CD14-positive monocyte (primary cell): ENCODE measurements around the gene CEBPB. TPM values are rescaled to one million over a fixed set of nuclear protein-coding genes. Genes with fewer than 3 reads are reported as not detected.
"Not testable (repeated sequence)": the region's sequence is repeated elsewhere in the genome, so short reads cannot be mapped to it uniquely, and the experiment has no call there.

ENCODE experiments used
- DNase-seq, 3 donors: peaks; one replicate each; pipeline ENCODE4 v3.0.0-alpha.2; 2011 to 2022
- H2AFZ ChIP-seq: 2 replicates; pipeline ENCODE4 v1.6.0; 2012; ENCODE audit warnings: mild to moderate bottlenecking, low read depth, low read length, inconsistent platforms; ENCODE audit not compliant: insufficient read depth, poor library complexity, severe bottlenecking
- H3K27ac ChIP-seq, 2 donors: 1 replicate in 1 of 2; 2 replicates in 1 of 2; pipeline ENCODE4 v1.5.1; 2012 to 2013; ENCODE audit warnings: low read length in 2 of 2, control low read depth in 1 of 2, inconsistent platforms in 1 of 2, low read depth in 1 of 2, mild to moderate bottlenecking in 1 of 2
- H3K27me3 ChIP-seq, 2 donors: one replicate each; pipeline versions ENCODE4 v1.6.0 to v1.6.1; 2011 to 2013; ENCODE audit warnings: low read length in 2 of 2; ENCODE audit not compliant: control insufficient read depth in 2 of 2, insufficient read depth in 2 of 2
- H3K36me3 ChIP-seq, 2 donors: replicated peaks in 1 of 2; 1 replicate in 1 of 2; 2 replicates in 1 of 2; pipeline versions ENCODE4 v1.5.1 to v1.6.1; 2012 to 2013; ENCODE audit warnings: low read length in 2 of 2, control low read depth in 1 of 2, inconsistent platforms in 1 of 2, mild to moderate bottlenecking in 1 of 2; ENCODE audit not compliant: insufficient read depth in 2 of 2, control insufficient read depth in 1 of 2
- H3K4me1 ChIP-seq, 2 donors: 1 replicate in 1 of 2; 2 replicates in 1 of 2; pipeline versions ENCODE4 v1.5.1 to v1.6.1; 2012 to 2013; ENCODE audit warnings: low read length in 2 of 2, control low read depth in 1 of 2, inconsistent platforms in 1 of 2, mild to moderate bottlenecking in 1 of 2, moderate library complexity in 1 of 2; ENCODE audit not compliant: insufficient read depth in 2 of 2, control insufficient read depth in 1 of 2
- H3K4me2 ChIP-seq: replicated peaks from 2 replicates; pipeline ENCODE3; 2012; ENCODE audit warnings: low read length, moderate library complexity, mild to moderate bottlenecking; ENCODE audit not compliant: poor library complexity, severe bottlenecking; ENCODE audit errors: extremely low read depth
- H3K4me3 ChIP-seq, 3 experiments: fragments of 200-600 bp in 1 of 3; sonication (generic) in 1 of 3; replicated peaks in 1 of 3; 1 replicate in 2 of 3; 2 replicates in 1 of 3; pipeline ENCODE4 v1.5.1; 2011 to 2013; ENCODE audit warnings: low read length in 3 of 3, mild to moderate bottlenecking in 3 of 3, control low read depth in 2 of 3, low read depth in 2 of 3, inconsistent platforms in 1 of 3, moderate library complexity in 1 of 3
- H3K79me2 ChIP-seq: 2 replicates; pipeline ENCODE4 v1.6.0; 2012; ENCODE audit warnings: mild to moderate bottlenecking, control low read depth, inconsistent platforms, low read length, moderate library complexity; ENCODE audit not compliant: insufficient read depth
- H3K9ac ChIP-seq: 2 replicates; pipeline ENCODE4 v1.6.0; 2017; ENCODE audit warnings: low read length, mild to moderate bottlenecking; ENCODE audit not compliant: insufficient read depth, poor library complexity, severe bottlenecking
- H3K9me3 ChIP-seq, 2 donors: replicated peaks in 1 of 2; 1 replicate in 1 of 2; 2 replicates in 1 of 2; pipeline versions ENCODE4 v1.5.1 to v1.6.1; 2012 to 2013; ENCODE audit warnings: low read length in 2 of 2, control low read depth in 1 of 2; ENCODE audit not compliant: control insufficient read depth in 1 of 2, insufficient read depth in 1 of 2
- H4K20me1 ChIP-seq: 2 replicates; pipeline ENCODE4 v1.6.0; 2012; ENCODE audit warnings: mild to moderate bottlenecking, low read length, control low read depth, moderate library complexity; ENCODE audit not compliant: insufficient read depth
- H3K27ac Mint-ChIP-seq, 7 donors: one replicate each; pipeline ENCODE4 v1.8.0; 2020; ENCODE audit warnings: mild to moderate bottlenecking in 7 of 7, mixed read lengths in 7 of 7, moderate library complexity in 6 of 7, inconsistent platforms in 2 of 7
- H3K27me3 Mint-ChIP-seq, 3 donors: one replicate each; pipeline ENCODE4 v1.8.0; 2021 to 2022; ENCODE audit warnings: low read depth in 3 of 3, mild to moderate bottlenecking in 3 of 3, mixed read lengths in 3 of 3, moderate library complexity in 3 of 3, inconsistent platforms in 1 of 3
- H3K36me3 Mint-ChIP-seq, 2 donors: one replicate each; pipeline ENCODE4 v1.8.0; 2020; ENCODE audit warnings: mixed read lengths in 2 of 2, inconsistent platforms in 1 of 2, mild to moderate bottlenecking in 1 of 2
- H3K4me1 Mint-ChIP-seq: one replicate; pipeline ENCODE4 v1.8.0; 2020; ENCODE audit warnings: mild to moderate bottlenecking, mixed read lengths
- H3K4me3 Mint-ChIP-seq, 2 donors: one replicate each; pipeline ENCODE4 v1.8.0; 2020; ENCODE audit warnings: mild to moderate bottlenecking in 2 of 2, mixed read lengths in 2 of 2, moderate library complexity in 1 of 2
- H3K9me3 Mint-ChIP-seq, 7 donors: one replicate each; pipeline ENCODE4 v1.8.0; 2020 to 2022; ENCODE audit warnings: mixed read lengths in 7 of 7, mild to moderate bottlenecking in 6 of 7, moderate library complexity in 6 of 7, inconsistent platforms in 2 of 7
- WGBS: methylation state at CpG from one replicate; pipeline ENCODE4 v1.1.5; 2013; ENCODE audit warnings: missing lambda C conversion rate; ENCODE audit not compliant: insufficient coverage; 5-methylcytosine and 5-hydroxymethylcytosine counted together
- intact Hi-C, 2 donors: fragments of 100-400 bp; cut with micrococcal nuclease; formaldehyde crosslinking; loops; one replicate each; pipeline versions ENCODE4 v1.15.0 to v1.15.1; 2023
- polyA plus RNA-seq, 3 donors: library from polyadenylated mRNA; depleted of rRNA in 1 of 3; unstranded in 2 of 3; stranded (reverse) in 1 of 3; fragments of 300-500 nt in 2 of 3; fragments of >200 nt in 1 of 3; fragmentation: Illumina TruSeq in 2 of 3; gene quantifications; 1 replicate in 2 of 3; 2 replicates in 1 of 3; pipeline ENCODE4 v1.2.3, GENCODE V29; 2012 to 2021
- TF ChIP-seq, protein P1 (sequence below): fragments of 200-600 bp; IDR thresholded peaks from one replicate; pipeline ENCODE4 v1.8.0; 2022; ENCODE audit warnings: antibody characterized with exemption, mild to moderate bottlenecking

Gene CEBPB
- polyA plus RNA-seq, 3 donors = 52.4 to 445 (median 80.8) TPM

DNA sequence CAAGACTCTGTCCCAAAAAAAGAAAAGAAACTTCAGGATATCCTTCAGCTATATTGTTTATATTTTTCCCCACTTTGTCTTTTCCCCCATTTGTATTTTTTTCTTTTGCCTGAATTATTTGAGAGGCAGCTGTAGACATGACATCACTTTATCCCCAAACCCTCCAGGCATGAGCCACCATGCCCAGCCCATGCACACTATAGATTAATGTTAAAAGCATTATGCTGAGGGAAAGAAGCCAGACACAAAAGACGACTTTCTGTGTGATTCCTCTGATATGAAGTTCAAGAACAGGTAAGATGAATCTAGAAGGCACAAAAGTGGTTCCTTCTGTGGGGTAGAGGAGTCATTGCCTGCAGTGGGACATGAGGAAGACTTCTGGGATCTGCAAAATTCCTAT is 16.4 kb downstream of the CEBPB start:
- no peaks in the 10 kb centered on the region for H4K20me1 ChIP-seq
- H3K27ac ChIP-seq = no peak overlapping the region
- no peak overlapping the region for H3K4me2 ChIP-seq
- TF ChIP-seq, protein P1, sequence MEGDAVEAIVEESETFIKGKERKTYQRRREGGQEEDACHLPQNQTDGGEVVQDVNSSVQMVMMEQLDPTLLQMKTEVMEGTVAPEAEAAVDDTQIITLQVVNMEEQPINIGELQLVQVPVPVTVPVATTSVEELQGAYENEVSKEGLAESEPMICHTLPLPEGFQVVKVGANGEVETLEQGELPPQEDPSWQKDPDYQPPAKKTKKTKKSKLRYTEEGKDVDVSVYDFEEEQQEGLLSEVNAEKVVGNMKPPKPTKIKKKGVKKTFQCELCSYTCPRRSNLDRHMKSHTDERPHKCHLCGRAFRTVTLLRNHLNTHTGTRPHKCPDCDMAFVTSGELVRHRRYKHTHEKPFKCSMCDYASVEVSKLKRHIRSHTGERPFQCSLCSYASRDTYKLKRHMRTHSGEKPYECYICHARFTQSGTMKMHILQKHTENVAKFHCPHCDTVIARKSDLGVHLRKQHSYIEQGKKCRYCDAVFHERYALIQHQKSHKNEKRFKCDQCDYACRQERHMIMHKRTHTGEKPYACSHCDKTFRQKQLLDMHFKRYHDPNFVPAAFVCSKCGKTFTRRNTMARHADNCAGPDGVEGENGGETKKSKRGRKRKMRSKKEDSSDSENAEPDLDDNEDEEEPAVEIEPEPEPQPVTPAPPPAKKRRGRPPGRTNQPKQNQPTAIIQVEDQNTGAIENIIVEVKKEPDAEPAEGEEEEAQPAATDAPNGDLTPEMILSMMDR = no peak
- H3K27ac Mint-ChIP-seq = no peak overlapping the region
- intact Hi-C loops = no loop called here
- H3K27me3 Mint-ChIP-seq = peaks cover 0 to 6% (median 0%) of the 10 kb centered on the region in 3 donors
- no peaks in the 10 kb centered on the region for H3K36me3 ChIP-seq
- H3K9me3 Mint-ChIP-seq = peaks cover 0 to 13% (median 9%) of the 10 kb centered on the region in 7 donors
- H3K9ac ChIP-seq = no peak overlapping the region
- no peak for DNase-seq
- peaks cover 33% of the 10 kb centered on the region for H3K4me1 Mint-ChIP-seq
- no peaks in the 10 kb centered on the region for H3K27me3 ChIP-seq
- WGBS = 100% methylated on average over 1 of the region's 1 CpG
- peaks cover 9 to 13% of the 10 kb centered on the region in 2 donors for H3K4me1 ChIP-seq
- no peak overlapping the region for H2AFZ ChIP-seq
- H3K4me3 Mint-ChIP-seq = no peak overlapping the region
- no peaks in the 10 kb centered on the region for H3K79me2 ChIP-seq
- peaks cover 10 to 16% of the 10 kb centered on the region in 2 donors for H3K36me3 Mint-ChIP-seq
- H3K9me3 ChIP-seq = peaks cover 0 to 3% of the 10 kb centered on the region in 2 donors
- H3K4me3 ChIP-seq = no peak overlapping the region

DNA sequence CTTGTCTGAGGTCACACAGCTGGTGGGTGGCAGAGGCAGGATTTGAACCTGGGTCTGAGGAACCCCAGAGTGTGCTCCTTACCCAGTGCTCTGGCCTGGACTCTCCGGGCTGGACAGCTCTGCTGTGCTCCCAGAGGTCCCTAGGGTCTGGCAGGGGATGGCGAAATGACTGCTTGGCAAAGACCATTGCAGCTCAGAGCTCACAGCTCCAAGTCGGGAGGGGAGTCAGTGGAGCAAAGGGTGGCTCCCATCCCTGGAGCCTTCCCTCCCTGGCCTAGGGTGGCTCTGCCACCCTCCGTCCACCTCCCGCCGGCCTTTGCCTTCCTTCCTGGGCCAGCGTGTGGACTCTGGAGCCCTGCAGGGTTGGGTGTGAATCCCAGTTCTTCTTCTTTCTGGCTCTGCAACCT is 17.5 kb downstream of the CEBPB start:
- 84% methylated on average over 4 of the region's 7 CpGs for WGBS
- Mint-ChIP-seq H3K4me3 (no peak overlapping the region), H3K36me3 (peaks cover 7 to 16% of the 10 kb centered on the region in 2 donors), H3K9me3 (peaks cover 0 to 11% (median 7%) of the 10 kb centered on the region in 7 donors), H3K4me1 (peaks cover 41% of the 10 kb centered on the region), H3K27me3 (peaks cover 0 to 7% (median 6%) of the 10 kb centered on the region in 3 donors), H3K27ac (no peak overlapping the region)
- Histone ChIP-seq H3K4me3 (no peak overlapping the region), H3K79me2 (no peaks in the 10 kb centered on the region), H3K27ac (no peak overlapping the region), H3K9me3 (peaks cover 0 to 3% of the 10 kb centered on the region in 2 donors), H2AFZ (no peak overlapping the region), H3K9ac (no peak overlapping the region), H4K20me1 (no peaks in the 10 kb centered on the region), H3K4me2 (no peak overlapping the region), H3K27me3 (no peaks in the 10 kb centered on the region), H3K36me3 (no peaks in the 10 kb centered on the region), H3K4me1 (peaks cover 12 to 21% of the 10 kb centered on the region in 2 donors)
- DNase-seq = no peak
- intact Hi-C loops = no loop called here
- TF ChIP-seq, protein P1 = no peak

DNA sequence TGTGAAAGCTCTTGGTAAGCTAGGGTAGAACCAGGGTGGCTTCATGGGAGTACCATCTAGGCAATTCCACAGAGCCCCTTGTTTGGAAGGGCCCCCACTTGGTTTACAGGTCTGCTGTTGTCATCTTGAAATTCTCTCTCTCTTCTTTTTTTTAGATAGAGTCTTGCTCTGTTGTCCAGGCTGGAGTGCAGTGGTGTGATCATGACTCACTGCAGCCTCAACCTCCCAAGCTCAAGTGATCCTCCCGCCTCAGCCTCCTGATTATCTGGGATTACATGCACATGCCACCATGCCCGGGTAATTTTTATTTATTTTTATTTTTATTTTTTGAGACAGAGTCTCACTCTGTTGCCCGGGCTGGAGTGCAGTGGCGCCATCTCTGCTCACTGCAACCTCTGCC is 18.2 kb downstream of the CEBPB start:
- H3K9me3 Mint-ChIP-seq, H3K4me3 Mint-ChIP-seq, H3K36me3 ChIP-seq, H3K27ac ChIP-seq, H3K27me3 Mint-ChIP-seq, DNase-seq, H3K27ac Mint-ChIP-seq, H3K9ac ChIP-seq, H3K9me3 ChIP-seq, H3K4me2 ChIP-seq, H4K20me1 ChIP-seq, intact Hi-C loops, H3K79me2 ChIP-seq, H3K4me3 ChIP-seq, H3K27me3 ChIP-seq, H2AFZ ChIP-seq: not testable (repeated sequence)
- peaks cover 48% of the 10 kb centered on the region for H3K4me1 Mint-ChIP-seq
- H3K36me3 Mint-ChIP-seq = peaks cover under 1 to 10% of the 10 kb centered on the region in 2 donors
- H3K4me1 ChIP-seq = peaks cover 19 to 28% of the 10 kb centered on the region in 2 donors
- 100% methylated on average over 2 of the region's 4 CpGs for WGBS
